AG09309 (cell line): Measurements from ENCODE around the gene SRSF3.

Experiments used
- DNase-seq: peaks from one replicate; pipeline ENCODE4 v3.0.0-alpha.2; 2010; ENCODE audit warnings: low read depth
- H3K4me3 ChIP-seq: 2 replicates; pipeline ENCODE4 v1.5.1; 2011; ENCODE audit warnings: mild to moderate bottlenecking, low read depth, low read length, moderate library complexity; ENCODE audit not compliant: control insufficient read depth
- TF ChIP-seq, protein P1 (sequence below): IDR thresholded peaks from 2 replicates; pipeline ENCODE4 v1.5.1; 2011; ENCODE audit warnings: mild to moderate bottlenecking, low read depth, low read length, inconsistent platforms; ENCODE audit not compliant: insufficient read depth, control insufficient read depth; ENCODE audit errors: missing control alignments

SRSF3 gene

DNA sequence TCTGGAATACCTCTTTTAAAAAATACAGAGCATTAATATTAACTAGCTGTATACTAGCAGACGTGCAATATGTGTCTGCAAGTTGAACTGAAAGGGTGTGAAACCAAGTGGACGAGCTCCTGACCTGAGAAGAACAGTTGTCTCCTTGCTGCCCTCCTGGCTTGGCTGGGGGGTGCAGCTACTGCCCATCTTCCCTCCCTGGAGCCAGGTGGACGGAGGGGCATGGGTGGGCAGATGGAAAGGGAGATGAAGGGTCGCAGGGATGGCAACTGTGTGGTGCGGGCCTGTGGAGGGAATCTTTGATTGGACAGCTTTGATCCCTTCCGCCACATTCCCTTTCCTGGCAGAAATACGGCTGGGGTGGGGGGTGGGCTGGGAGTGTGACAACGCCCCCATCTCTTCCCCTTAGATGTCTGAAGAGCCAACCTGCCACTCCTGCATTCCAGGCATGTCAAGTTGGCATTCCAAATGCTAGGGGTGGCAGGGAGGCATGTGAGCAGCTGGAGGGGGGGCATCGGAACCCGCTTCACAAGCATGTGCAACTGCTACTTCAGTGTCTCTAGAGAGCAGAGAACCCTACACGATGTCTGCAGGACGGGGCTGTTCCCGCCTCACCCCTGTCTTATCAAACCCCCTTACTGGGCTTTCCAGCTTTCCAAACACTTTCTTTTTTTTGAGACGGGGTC lies 37.3 kb downstream of the SRSF3 start:
- no peak overlapping the region for H3K4me3 ChIP-seq
- TF ChIP-seq, protein P1, sequence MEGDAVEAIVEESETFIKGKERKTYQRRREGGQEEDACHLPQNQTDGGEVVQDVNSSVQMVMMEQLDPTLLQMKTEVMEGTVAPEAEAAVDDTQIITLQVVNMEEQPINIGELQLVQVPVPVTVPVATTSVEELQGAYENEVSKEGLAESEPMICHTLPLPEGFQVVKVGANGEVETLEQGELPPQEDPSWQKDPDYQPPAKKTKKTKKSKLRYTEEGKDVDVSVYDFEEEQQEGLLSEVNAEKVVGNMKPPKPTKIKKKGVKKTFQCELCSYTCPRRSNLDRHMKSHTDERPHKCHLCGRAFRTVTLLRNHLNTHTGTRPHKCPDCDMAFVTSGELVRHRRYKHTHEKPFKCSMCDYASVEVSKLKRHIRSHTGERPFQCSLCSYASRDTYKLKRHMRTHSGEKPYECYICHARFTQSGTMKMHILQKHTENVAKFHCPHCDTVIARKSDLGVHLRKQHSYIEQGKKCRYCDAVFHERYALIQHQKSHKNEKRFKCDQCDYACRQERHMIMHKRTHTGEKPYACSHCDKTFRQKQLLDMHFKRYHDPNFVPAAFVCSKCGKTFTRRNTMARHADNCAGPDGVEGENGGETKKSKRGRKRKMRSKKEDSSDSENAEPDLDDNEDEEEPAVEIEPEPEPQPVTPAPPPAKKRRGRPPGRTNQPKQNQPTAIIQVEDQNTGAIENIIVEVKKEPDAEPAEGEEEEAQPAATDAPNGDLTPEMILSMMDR, result no peak
- DNase-seq, result no peak

DNA sequence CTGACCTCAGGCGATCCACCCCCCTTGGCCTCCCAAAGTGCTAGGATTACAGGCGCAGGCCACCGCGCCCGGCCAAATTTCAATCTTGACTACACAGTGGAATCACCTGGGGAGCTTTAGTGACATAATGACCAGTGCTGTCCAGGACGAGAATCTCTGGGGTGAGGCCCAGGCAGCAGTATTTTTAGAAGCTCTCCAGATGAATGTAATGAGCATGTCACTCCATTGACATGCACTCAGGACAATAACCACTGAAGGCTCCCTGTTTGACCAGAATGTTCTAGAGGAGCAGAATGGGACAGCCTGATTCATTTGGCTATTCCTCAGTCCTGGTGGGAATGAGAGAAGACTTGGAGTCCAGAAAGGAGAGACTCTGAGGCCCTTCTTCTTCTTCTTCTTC lies 39.2 kb downstream of the SRSF3 start:
- H3K4me3 ChIP-seq, result no peak overlapping the region
- TF ChIP-seq, protein P1, result no peak
- DNase-seq, result no peak

DNA sequence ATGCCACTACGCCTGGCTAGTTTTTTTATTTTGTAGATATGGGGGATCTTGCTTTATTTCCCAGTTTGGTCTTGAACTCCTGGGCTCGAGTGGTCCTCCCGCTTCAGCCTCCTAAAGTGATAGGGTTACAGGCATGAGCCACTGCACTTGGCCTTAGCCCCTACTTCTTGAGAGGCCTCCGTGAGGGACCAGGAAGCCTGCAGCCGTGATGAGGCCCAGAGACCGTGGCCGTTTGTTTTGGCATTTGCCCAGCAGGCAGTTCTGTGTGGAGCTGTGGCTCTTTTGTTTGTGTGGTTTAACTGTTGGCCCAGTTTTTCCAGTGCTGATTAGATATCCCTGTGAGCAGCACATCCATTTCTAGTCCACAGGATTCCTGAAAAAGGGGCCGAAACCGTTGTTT lies 39.8 kb downstream of the SRSF3 start:
- H3K4me3 ChIP-seq, result no peak overlapping the region

DNA sequence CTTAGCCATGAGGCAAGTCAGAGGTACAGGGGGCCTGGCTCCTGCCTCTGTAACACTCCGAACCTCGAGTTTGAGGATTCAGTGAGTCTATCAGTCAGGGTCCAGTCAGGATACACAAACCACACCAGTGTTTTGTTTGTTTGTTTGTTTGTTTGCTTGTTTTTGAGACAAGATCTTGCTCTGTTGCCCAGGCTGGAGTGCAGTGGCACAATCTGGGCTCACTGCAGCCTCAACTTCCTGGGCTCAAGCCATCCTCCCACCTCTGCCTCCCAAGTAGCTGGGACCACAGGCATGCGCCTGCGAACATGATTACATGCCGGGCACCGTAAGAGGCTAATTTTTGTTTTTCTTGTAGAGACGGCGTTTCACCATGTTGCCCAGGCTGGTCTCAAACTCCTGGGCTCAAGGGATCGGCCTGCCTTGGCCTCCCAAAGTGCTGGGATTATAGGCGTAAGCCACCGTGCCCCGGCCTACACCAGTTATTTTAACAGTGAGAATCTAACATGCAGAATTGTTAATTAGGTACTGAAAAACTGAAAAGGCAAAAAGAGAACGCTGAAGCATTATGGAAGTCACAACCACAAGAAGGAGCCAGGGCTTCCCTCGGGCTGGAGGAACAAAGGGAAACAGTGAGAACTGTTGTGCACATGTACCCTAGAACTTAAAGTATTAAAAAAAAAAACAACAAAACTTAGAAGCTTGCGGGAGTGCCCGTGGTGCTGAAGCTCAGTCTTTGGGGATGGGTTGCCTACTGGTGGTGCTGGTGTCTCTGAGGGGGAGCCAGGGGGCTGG lies 40.4 kb downstream of the SRSF3 start:
- DNase-seq, result no peak
- no peak overlapping the region for H3K4me3 ChIP-seq
- TF ChIP-seq, protein P1, result no peak

More for the DNA sequence above, 39.8 kb downstream of the SRSF3 start:
- TF ChIP-seq, protein P1, result no peak
- peak; percentile 39 for DNase-seq

DNA sequence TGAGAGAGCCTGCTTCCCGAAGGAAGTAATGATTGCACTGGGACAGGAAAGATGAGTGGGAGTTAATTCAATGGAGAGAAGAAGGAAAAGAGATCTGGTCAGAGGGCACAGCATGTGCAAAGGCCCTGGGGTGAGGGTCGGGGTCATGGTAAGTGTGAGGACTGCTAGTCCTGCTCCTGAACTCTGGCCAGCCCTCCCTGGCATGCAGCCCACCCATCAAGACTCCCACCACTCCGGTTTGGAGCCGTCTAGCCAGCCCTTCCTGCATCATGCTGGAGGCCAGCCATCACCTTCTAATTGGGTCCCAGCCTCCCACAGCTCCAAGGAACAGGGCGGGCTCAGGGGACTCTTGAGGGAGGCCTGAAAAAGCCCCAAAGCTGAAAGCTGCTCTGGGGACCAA lies 42.1 kb downstream of the SRSF3 start:
- DNase-seq, result no peak
- no peak overlapping the region for H3K4me3 ChIP-seq
- TF ChIP-seq, protein P1, result no peak

DNA sequence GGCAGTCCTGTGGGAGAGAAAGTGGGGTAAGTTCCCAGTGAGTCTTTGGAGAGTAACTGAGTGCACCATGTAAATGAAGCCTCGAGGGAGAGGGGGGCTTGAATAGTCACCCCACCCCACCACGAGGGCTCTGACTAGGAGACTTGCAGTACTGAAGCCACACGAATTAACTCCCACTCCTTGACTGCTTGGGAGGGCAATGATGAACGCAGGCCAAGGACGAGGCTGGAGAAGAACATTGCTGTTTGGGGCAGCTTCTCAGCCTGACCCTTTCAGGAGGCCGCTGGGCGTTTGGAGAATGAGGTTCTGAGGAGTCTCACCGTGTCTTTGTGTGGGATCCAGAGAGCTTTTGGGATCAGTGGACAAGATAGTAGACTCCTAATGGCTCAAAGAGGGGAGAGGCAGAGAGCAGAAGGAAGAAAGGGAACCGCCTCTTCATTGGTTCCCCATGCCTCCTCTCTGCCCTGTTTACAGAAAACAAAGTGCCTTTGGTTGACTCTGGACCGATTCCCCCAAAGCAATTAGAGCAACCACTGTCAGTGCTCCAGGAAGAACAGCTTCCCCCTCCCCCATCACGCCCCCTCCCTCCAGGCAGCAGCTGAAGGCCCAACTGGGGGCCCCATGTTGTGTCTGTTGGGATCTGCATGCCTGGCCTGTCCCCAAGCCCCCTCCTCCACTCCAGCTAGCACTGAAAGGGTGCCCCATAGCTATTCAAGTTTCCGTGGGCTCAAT lies 42.7 kb downstream of the SRSF3 start:
- TF ChIP-seq, protein P1, result no peak
- H3K4me3 ChIP-seq, result no peak overlapping the region
- no peak for DNase-seq
